ENCODE results near the gene SCN4B.

The SCN4B gene

GRCh38 chr11:118133816-118134215 is 18.8 kb downstream of the SCN4B start:
- Mint-ChIP-seq H3K9me3 (no peaks in the 10 kb centered on the region), H3K4me1 (no peaks in the 10 kb centered on the region), H3K36me3 (no peaks in the 10 kb centered on the region), H3K4me3 (no peak overlapping the region), H3K27ac (no peak overlapping the region)
- ATAC-seq (no peak), DNase-seq (ENCODE audit: low spot score in 2 of 2) (no peak)

- Mint-ChIP-seq H3K9me3 (no peaks in the 10 kb centered on the region), H3K36me3 (no peaks in the 10 kb centered on the region), H3K4me1 (no peaks in the 10 kb centered on the region), H3K27ac (no peak overlapping the region), H3K4me3 (no peak overlapping the region)
- ATAC-seq (no peak), DNase-seq (ENCODE audit: low spot score in 2 of 2) (no peak)
Measured at GRCh38 chr11:118132385-118133151, 20.1 kb downstream of the SCN4B start.

- Mint-ChIP-seq H3K36me3 (no peaks in the 10 kb centered on the region), H3K4me3 (no peak overlapping the region), H3K4me1 (no peaks in the 10 kb centered on the region), H3K27ac (no peak overlapping the region), H3K9me3 (no peaks in the 10 kb centered on the region)
- DNase-seq (ENCODE audit: low spot score in 2 of 2), result no peak
- ATAC-seq, result no peak
Measured at GRCh38 chr11:118129471-118130172, 23.0 kb downstream of the SCN4B start.

GRCh38 chr11:118128721-118129470 is 23.7 kb downstream of the SCN4B start:
- no peak overlapping the region for H3K4me3 Mint-ChIP-seq
- no peaks in the 10 kb centered on the region for H3K36me3 Mint-ChIP-seq
- H3K4me1 Mint-ChIP-seq, result no peaks in the 10 kb centered on the region
- ATAC-seq (no peak), DNase-seq (ENCODE audit: low spot score in 2 of 2) (no peak)
- no peaks in the 10 kb centered on the region for H3K9me3 Mint-ChIP-seq
- no peak overlapping the region for H3K27ac Mint-ChIP-seq

- DNase-seq (ENCODE audit: low spot score in 2 of 2) (no peak), ATAC-seq (no peak)
- no peaks in the 10 kb centered on the region for H3K36me3 Mint-ChIP-seq
- H3K4me1 Mint-ChIP-seq, result no peaks in the 10 kb centered on the region
- no peak overlapping the region for H3K27ac Mint-ChIP-seq
- no peaks in the 10 kb centered on the region for H3K9me3 Mint-ChIP-seq
- H3K4me3 Mint-ChIP-seq, result no peak overlapping the region
Measured at GRCh38 chr11:118128310-118128709, 24.3 kb downstream of the SCN4B start.

- peak; percentile 24 for ATAC-seq
- no peak for DNase-seq (ENCODE audit: low spot score in 2 of 2)
- no peak overlapping the region for H3K4me3 Mint-ChIP-seq
- no peaks in the 10 kb centered on the region for H3K9me3 Mint-ChIP-seq
- H3K4me1 Mint-ChIP-seq, result no peaks in the 10 kb centered on the region
- no peak overlapping the region for H3K27ac Mint-ChIP-seq
- H3K36me3 Mint-ChIP-seq, result no peaks in the 10 kb centered on the region
Measured at GRCh38 chr11:118126082-118126838, 26.4 kb downstream of the SCN4B start.

GRCh38 chr11:118124929-118125535 is 27.6 kb downstream of the SCN4B start:
- ATAC-seq, result no peak

GRCh38 chr11:118120793-118121192 is 31.8 kb downstream of the SCN4B start:
- Mint-ChIP-seq H3K27ac (no peak overlapping the region), H3K9me3 (peaks cover 6% of the 10 kb centered on the region), H3K4me1 (peaks cover 19% of the 10 kb centered on the region), H3K36me3 (no peaks in the 10 kb centered on the region), H3K4me3 (no peak overlapping the region)
- ATAC-seq, result no peak
- DNase-seq (ENCODE audit: low spot score in 2 of 2), result no peak

More at GRCh38 chr11:118124929-118125535, 27.6 kb downstream of the SCN4B start:
- peaks cover 6% of the 10 kb centered on the region for H3K9me3 Mint-ChIP-seq
- no peaks in the 10 kb centered on the region for H3K36me3 Mint-ChIP-seq
- no peak for DNase-seq (ENCODE audit: low spot score in 2 of 2)
- no peaks in the 10 kb centered on the region for H3K4me1 Mint-ChIP-seq
- H3K27ac Mint-ChIP-seq, result no peak overlapping the region
- no peak overlapping the region for H3K4me3 Mint-ChIP-seq

GRCh38 chr11:118117790-118118601 is 34.6 kb downstream of the SCN4B start:
- H3K4me1 Mint-ChIP-seq, result peaks cover 32% of the 10 kb centered on the region
- peak; percentile 12 to 68 for DNase-seq (ENCODE audit: low spot score in 2 of 2)

GRCh38 chr11:118115048-118115447 is 37.6 kb downstream of the SCN4B start:
- Mint-ChIP-seq H3K4me3 (no peak overlapping the region), H3K4me1 (peaks cover 32% of the 10 kb centered on the region), H3K36me3 (no peaks in the 10 kb centered on the region), H3K9me3 (no peaks in the 10 kb centered on the region), H3K27ac (no peak overlapping the region)
- no peak for ATAC-seq
- no peak for DNase-seq (ENCODE audit: low spot score in 2 of 2)

More at GRCh38 chr11:118117790-118118601, 34.6 kb downstream of the SCN4B start:
- Mint-ChIP-seq H3K27ac (peak overlapping the region; percentile 79), H3K4me3 (peak overlapping the region; percentile 52), H3K36me3 (no peaks in the 10 kb centered on the region), H3K9me3 (peaks cover 6% of the 10 kb centered on the region)
- ATAC-seq, result peak; percentile 95

- Mint-ChIP-seq H3K36me3 (no peaks in the 10 kb centered on the region), H3K4me3 (no peak overlapping the region), H3K27ac (no peak overlapping the region), H3K9me3 (no peaks in the 10 kb centered on the region), H3K4me1 (peaks cover 32% of the 10 kb centered on the region)
- DNase-seq (ENCODE audit: low spot score in 2 of 2), result no peak
- ATAC-seq, result no peak
Measured at GRCh38 chr11:118114266-118114665, 38.4 kb downstream of the SCN4B start.

GRCh38 chr11:118112711-118113430 is 39.8 kb downstream of the SCN4B start:
- no peaks in the 10 kb centered on the region for H3K9me3 Mint-ChIP-seq
- H3K27ac Mint-ChIP-seq, result no peak overlapping the region
- ATAC-seq, result no peak
- DNase-seq (ENCODE audit: low spot score in 2 of 2), result no peak
- no peaks in the 10 kb centered on the region for H3K36me3 Mint-ChIP-seq
- H3K4me1 Mint-ChIP-seq, result peaks cover 25% of the 10 kb centered on the region
- no peak overlapping the region for H3K4me3 Mint-ChIP-seq

GRCh38 chr11:118111744-118112035 is 40.9 kb downstream of the SCN4B start:
- peaks cover 13% of the 10 kb centered on the region for H3K4me1 Mint-ChIP-seq
- no peaks in the 10 kb centered on the region for H3K9me3 Mint-ChIP-seq
- DNase-seq (ENCODE audit: low spot score in 2 of 2) (no peak), ATAC-seq (no peak)
- peak overlapping the region; percentile 61 for H3K27ac Mint-ChIP-seq
- H3K36me3 Mint-ChIP-seq, result no peaks in the 10 kb centered on the region
- H3K4me3 Mint-ChIP-seq, result no peak overlapping the region
